GM12878 (cell line): ENCODE data around the gene SRRM3. TPM values are rescaled to one million over a fixed set of nuclear protein-coding genes. Genes with fewer than 3 reads are reported as not detected.

Experiments
- ATAC-seq: fragments of 200-7000 bp; cut with Tn5 transposase; 3 replicates; pipeline ENCODE4 v1.9.1; 2020; ENCODE audit warnings: mild to moderate bottlenecking, moderate library complexity
- BruUV-seq: library from RNA; stranded (reverse); fragments of 400-500 nt; replicated peaks from 2 replicates; lab custom pipeline; 2021; lab: Mats Ljungman, UMichigan
- CTCF ChIA-PET: fragments of 300-600 bp; sonication (Branson Sonifier 250); formaldehyde crosslinking; extraction: SDS; loops from one replicate; lab custom pipeline; 2021; ENCODE audit warnings: inconsistent platforms; lab: Yijun Ruan, JAX
- POLR2A ChIA-PET: fragments of 350-600 bp; formaldehyde crosslinking; extraction: SDS; loops from one replicate; lab custom pipeline; 2021; ENCODE audit warnings: inconsistent platforms; lab: Charles Lee
- RAD21 ChIA-PET: fragments of 300-600 bp; sonication (Branson Sonifier 250); formaldehyde crosslinking; loops from one replicate; lab custom pipeline; 2023; ENCODE audit warnings: antibody characterized with exemption; ENCODE audit not compliant: unreplicated experiment; lab: Charles Lee
- SMC1A ChIA-PET: fragments of 300-600 bp; sonication (Branson Sonifier 250); formaldehyde crosslinking; loops from one replicate; lab custom pipeline; 2023; ENCODE audit not compliant: unreplicated experiment, uncharacterized antibody; lab: Charles Lee
- DNase-seq: peaks from one replicate; pipeline ENCODE4 v3.0.0-alpha.2; 2011; ENCODE audit warnings: low read depth, low spot score
- FAIRE-seq: peaks from 3 replicates; lab custom pipeline; 2011; peaks lifted over from hg19 to GRCh38; lab: Jason Lieb, UNC
- H2AFZ ChIP-seq: 2 replicates; pipeline ENCODE4 v1.6.0; 2011; ENCODE audit warnings: low read depth, low read length, control low read depth; ENCODE audit not compliant: control insufficient read depth
- H3K27ac ChIP-seq: 2 replicates; pipeline ENCODE4 v1.5.1; 2011; ENCODE audit warnings: control low read depth; ENCODE audit not compliant: control insufficient read depth, insufficient read depth
- H3K27me3 ChIP-seq, 2 experiments: replicated peaks in 1 of 2; 2 replicates each; pipeline versions ENCODE4 v1.6.0 to v1.6.1; 2011; ENCODE audit warnings: low read length in 1 of 2; ENCODE audit not compliant: control insufficient read depth in 2 of 2, insufficient read depth in 2 of 2
- H3K36me3 ChIP-seq, 2 experiments: 2 replicates each; pipeline ENCODE4 v1.5.1; 2011; ENCODE audit warnings: low read length in 1 of 2; ENCODE audit not compliant: control insufficient read depth in 2 of 2, insufficient read depth in 2 of 2
- H3K4me1 ChIP-seq: 2 replicates; pipeline ENCODE4 v1.6.1; 2011; ENCODE audit warnings: mild to moderate bottlenecking, low read length, moderate library complexity, mixed read lengths; ENCODE audit not compliant: control insufficient read depth, insufficient read depth
- H3K4me2 ChIP-seq: 2 replicates; pipeline ENCODE4 v1.6.0; 2011; ENCODE audit warnings: control low read depth; ENCODE audit not compliant: control insufficient read depth, insufficient read depth
- H3K4me3 ChIP-seq: fragments of 200-600 bp; sonication (generic); 2 replicates; pipeline ENCODE4 v1.5.1; 2016
- H3K79me2 ChIP-seq: 2 replicates; pipeline ENCODE4 v1.6.0; 2011; ENCODE audit warnings: low read length; ENCODE audit not compliant: control insufficient read depth, insufficient read depth
- H3K9ac ChIP-seq: 2 replicates; pipeline ENCODE4 v1.8.0; 2011; ENCODE audit warnings: low read length, control low read depth, mixed read lengths; ENCODE audit not compliant: control insufficient read depth, insufficient read depth
- H3K9me3 ChIP-seq: replicated peaks from 3 replicates; pipeline ENCODE4 v1.5.1; 2011; ENCODE audit warnings: mild to moderate bottlenecking, low read length; ENCODE audit not compliant: control insufficient read depth, insufficient read depth
- H4K20me1 ChIP-seq: 2 replicates; pipeline ENCODE4 v1.6.0; 2011; ENCODE audit not compliant: control insufficient read depth, insufficient read depth
- ATF3 ChIP-seq: IDR thresholded peaks from 2 replicates; pipeline ENCODE4 v1.6.1; 2011; ENCODE audit warnings: low read depth, mild to moderate bottlenecking, low read length, moderate library complexity, borderline replicate concordance; ENCODE audit errors: extremely low read depth
- ATF7 ChIP-seq: fragments of 450-650 bp; IDR thresholded peaks from 2 replicates; pipeline ENCODE4 v1.6.1; 2016; ENCODE audit warnings: low read depth, mild to moderate bottlenecking
- DPF2 ChIP-seq: fragments of 450-650 bp; IDR thresholded peaks from 2 replicates; pipeline ENCODE4 v1.6.1; 2017; ENCODE audit warnings: mild to moderate bottlenecking
- EED ChIP-seq: sonication (generic); IDR thresholded peaks from 2 replicates; pipeline ENCODE4 v1.6.1; 2016; ENCODE audit warnings: antibody characterized with exemption, low read depth
- EP300 ChIP-seq, 2 experiments: fragments of 150-350 bp in 1 of 2; IDR thresholded peaks; 2 replicates each; pipeline ENCODE4 v1.6.1; 2011 to 2012; ENCODE audit warnings: low read depth in 2 of 2, low read length in 2 of 2, borderline replicate concordance in 1 of 2, improper control_type of control experiment in 1 of 2, inconsistent platforms in 1 of 2; ENCODE audit not compliant: control insufficient read depth in 1 of 2
- HSF1 ChIP-seq: fragments of 150-350 bp; IDR thresholded peaks from 2 replicates; pipeline ENCODE4 v1.6.1; 2014; ENCODE audit warnings: mild to moderate bottlenecking, low read depth, low read length
- IKZF2 ChIP-seq, 2 experiments: fragments of 450-650 bp; IDR thresholded peaks; 2 replicates each; pipeline ENCODE4 v1.6.1; 2017; ENCODE audit warnings: mild to moderate bottlenecking in 2 of 2, moderate library complexity in 2 of 2
- IRF3 ChIP-seq: fragments of 450-650 bp; IDR thresholded peaks from 2 replicates; pipeline ENCODE4 v1.6.1; 2014; ENCODE audit warnings: mild to moderate bottlenecking
- MEF2B ChIP-seq: fragments of 450-650 bp; IDR thresholded peaks from 2 replicates; pipeline ENCODE4 v1.6.1; 2018; ENCODE audit warnings: mild to moderate bottlenecking, moderate library complexity; ENCODE audit not compliant: partially characterized antibody, poor library complexity, severe bottlenecking
- NBN ChIP-seq: fragments of 450-650 bp; IDR thresholded peaks from 2 replicates; pipeline ENCODE4 v1.6.1; 2016
- NRF1 ChIP-seq: conservative IDR thresholded peaks from 2 replicates; pipeline ENCODE4 v1.6.1; 2011; ENCODE audit warnings: mild to moderate bottlenecking, low read depth, low read length, improper control_type of control experiment
- POLR2AphosphoS2 ChIP-seq: IDR thresholded peaks from 2 replicates; pipeline ENCODE4 v1.6.1; 2011; ENCODE audit warnings: low read depth, mild to moderate bottlenecking, low read length, improper control_type of control experiment, moderate library complexity
- SMARCA5 ChIP-seq: fragments of 450-650 bp; IDR thresholded peaks from 2 replicates; pipeline ENCODE4 v1.6.1; 2017; ENCODE audit warnings: mild to moderate bottlenecking
- TCF12 ChIP-seq: IDR thresholded peaks from 2 replicates; pipeline ENCODE4 v1.6.1; 2011; ENCODE audit warnings: low read depth, mild to moderate bottlenecking, low read length
- WRNIP1 ChIP-seq: IDR thresholded peaks from 2 replicates; pipeline ENCODE4 v1.6.1; 2011; ENCODE audit warnings: low read depth, low read length, improper control_type of control experiment, borderline replicate concordance
- WGBS: methylation state at CpG from one replicate; pipeline ENCODE4 v1.1.6; 2016; ENCODE audit warnings: low lambda C conversion rate; ENCODE audit not compliant: insufficient replicate concordance, insufficient coverage; ENCODE audit errors: missing lambda C conversion rate; 5-methylcytosine and 5-hydroxymethylcytosine counted together
- in situ Hi-C: fragments of 300-500 bp; cut with MboI; formaldehyde crosslinking; loops from 9 replicates; pipeline ENCODE4 v1.14.3; 2018; ENCODE audit warnings: mixed read lengths
- intact Hi-C: fragments of 100-400 bp; cut with micrococcal nuclease; formaldehyde crosslinking; loops from one replicate; pipeline ENCODE4 v1.14.2; 2022; ENCODE audit not compliant: unreplicated experiment
- polyA plus RNA-seq, 11 experiments: library from polyadenylated mRNA; depleted of rRNA in 4 of 11; unstranded in 6 of 11; stranded (reverse) in 5 of 11; fragments of >200 nt; fragmentation: Nextera tagmentation in 4 of 11; fragmentation: Illumina TruSeq in 1 of 11; extraction: Ambion mirVana in 4 of 11; extraction: Trizol in 1 of 11; gene quantifications; 1 replicate in 1 of 11; 2 replicates in 10 of 11; pipeline versions ENCODE4 v1.2.1 to v1.2.3, GENCODE V29; 2011 to 2016; ENCODE audit warnings: inconsistent platforms in 2 of 11, missing spikeins in 2 of 11, low read depth in 1 of 11
- total RNA-seq, 4 experiments: library from RNA; depleted of rRNA in 3 of 4; stranded (reverse); fragments of >200 nt in 3 of 4; fragmentation: Illumina TruSeq in 1 of 4; extraction: Trizol in 1 of 4; gene quantifications; 2 replicates each; pipeline versions ENCODE4 v1.2.1 to v1.2.3, GENCODE V29; 2013 to 2021

SRRM3 gene
- total and polyA plus RNA-seq, 10 of the 15 experiments (the other 5 are each of a cell fraction or from before 2014, with no cell fraction given): 0.03 to 0.15 (median 0.05) TPM; not detected in 6

GRCh38 chr7:76314042-76314721 is 112.5 kb downstream of the SRRM3 start:
- Histone ChIP-seq H3K9ac (no peak overlapping the region), H3K27me3 (no peaks in the 10 kb centered on the region), H3K36me3 (no peaks in the 10 kb centered on the region), H4K20me1 (peaks cover 2% of the 10 kb centered on the region; the same call in 1 of the 2 replicates), H3K4me3 (no peak overlapping the region), H3K4me1 (peaks cover 5% of the 10 kb centered on the region), H2AFZ (peak overlapping the region; percentile 85), H3K27ac (no peak overlapping the region; the same call in 1 of the 2 replicates), H3K4me2 (peak overlapping the region; percentile 71), H3K79me2 (peaks cover 4% of the 10 kb centered on the region; the same call in 1 of the 2 replicates), H3K9me3 (no peaks in the 10 kb centered on the region)
- ChIA-PET POLR2A (interaction anchor here (1.0 to 2.0 kb wide), 5 partner anchors 11 to 45 kb away, joined by 3 to 5 read pairs (median 3); partner anchors contain the start of gene YWHAG), SMC1A (interaction anchor here (0.7 to 3.7 kb wide), 8 partner anchors 11 to 294 kb away, joined by 3 to 34 read pairs (median 8); no protein-coding TSS in a partner anchor), RAD21 (interaction anchor here (0.6 to 9.3 kb wide), 9 partner anchors 9 to 135 kb away, joined by 3 to 86 read pairs (median 6); partner anchors contain the start of genes HSPB1 and YWHAG), CTCF (interaction anchor here (1.0 to 11.0 kb wide), 21 partner anchors 9 to 266 kb away, joined by 3 to 229 read pairs (median 4); partner anchors contain the start of genes HSPB1, MDH2, STYXL1 and YWHAG)
- intact Hi-C loops (loop anchor here (1.0 kb wide), 2 partner anchors 23 to 136 kb away; no protein-coding TSS in a partner anchor), in situ Hi-C loops (loop anchor here (5.0 kb wide), 1 partner anchor 137 kb away; no protein-coding TSS in a partner anchor)
- BruUV-seq: no TSS peak
- ATAC-seq (peak; percentile 58), DNase-seq (peak; percentile 71), FAIRE-seq (peak; percentile 86)
- under 1% methylated on average over 15 of the region's 15 CpGs for WGBS
- TF ChIP-seq ATF3 (peak; percentile 28; the same call in 1 of the 2 replicates), NRF1 (peak; percentile 23; the same call in 1 of the 2 replicates), NBN (peak; percentile 85), IKZF2 (IDR thresholded peaks at IDR 0.05) (peak; percentile 50 to 63; a peak in 2 of 4 replicates), IRF3 (0 out of 2 replicates have a peak, but pooled peaks have one; percentile 37), WRNIP1 (0 out of 2 replicates have a peak, but pooled peaks have one; percentile 48), EED (no peak), TCF12 (0 out of 2 replicates have a peak, but pooled peaks have one; percentile 13), HSF1 (peak; percentile 90), ATF7 (0 out of 2 replicates have a peak, but pooled peaks have one; percentile 20), MEF2B (peak; percentile 19), EP300 (IDR thresholded peaks at IDR 0.05; ENCODE audit: borderline replicate concordance in 1 of 2, control insufficient read depth in 1 of 2, low read depth in 2 of 2, low read length in 2 of 2) (0 out of 4 replicates have a peak, but pooled peaks of 1 of the 2 experiments have one; percentile 27), DPF2 (0 out of 2 replicates have a peak, but pooled peaks have one; percentile 48), POLR2AphosphoS2 (no peak), SMARCA5 (peak; percentile 99)
